ENCODE data around the gene SETD3. TPM values are rescaled to one million over a fixed set of nuclear protein-coding genes. Genes with fewer than 3 reads are reported as not detected.

The SETD3 gene
- total RNA-seq, 6 experiments from 2014 or later, result 24.7 to 42.0 (median 28.8) TPM

DNA sequence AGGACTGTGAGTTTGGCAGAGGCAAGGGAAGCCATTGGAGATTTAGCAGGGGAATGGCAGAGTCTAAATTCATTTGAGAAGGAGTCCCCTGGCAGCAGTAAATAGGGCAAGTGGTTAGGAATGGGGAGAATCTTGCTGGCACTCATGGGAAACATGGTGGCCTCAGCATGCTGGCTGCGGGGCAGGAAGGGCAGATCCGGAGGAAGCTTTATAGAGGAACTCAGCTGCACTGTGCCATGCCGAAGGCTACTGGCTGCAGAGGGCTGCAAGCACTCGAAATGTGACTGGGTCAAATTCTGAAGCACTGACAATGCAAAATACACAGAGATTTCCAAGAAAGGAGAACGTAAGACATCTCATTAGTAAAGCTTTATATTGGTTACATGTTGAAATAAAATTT is 24.4 kb upstream of the SETD3 start:
- ATAC-seq, result no peak
- no peak overlapping the region for H3K4me3 ChIP-seq

DNA sequence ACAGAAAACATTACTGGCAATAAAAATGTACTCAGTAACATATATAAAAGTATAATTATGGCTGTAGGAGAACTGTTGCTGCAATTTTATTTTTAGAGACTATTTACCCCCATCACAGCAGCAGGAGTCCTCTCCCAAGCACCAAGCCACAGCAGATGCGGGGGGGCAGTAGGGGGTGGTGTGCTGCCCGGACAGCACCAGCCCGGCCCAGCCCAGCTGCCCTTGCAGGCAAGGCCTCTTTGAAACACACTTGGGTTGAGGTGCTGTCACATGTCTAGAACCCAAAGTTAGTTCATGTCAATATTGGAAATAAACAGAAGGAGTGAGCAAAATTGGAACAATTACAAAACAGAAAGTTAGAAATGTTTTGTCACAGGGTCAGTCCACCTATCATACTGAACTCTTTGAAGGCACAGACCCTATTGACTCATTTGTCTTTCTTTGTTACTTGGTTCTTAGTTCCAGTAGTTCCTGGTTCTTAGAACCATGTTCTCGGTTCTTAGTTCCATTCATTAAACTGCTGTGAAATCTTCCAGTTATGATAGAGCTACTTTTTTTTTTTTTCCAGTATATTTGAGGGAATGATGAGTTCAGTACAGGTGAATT is 23.3 kb upstream of the SETD3 start:
- ATAC-seq (no peak), DNase-seq (no peak)
- WGBS (ENCODE audit: insufficient coverage, low coverage, low lambda C conversion rate, missing lambda C conversion rate), result 100% methylated on average over 2 of the region's 4 CpGs
- H3K27ac ChIP-seq, result no peak overlapping the region
- no peaks in the 10 kb centered on the region for H3K27me3 ChIP-seq
- peaks cover 4 to 66% (median 27%) of the 10 kb centered on the region in 4 donors for H3K36me3 ChIP-seq
- peaks cover 0 to 6% (median 3%) of the 10 kb centered on the region in 4 donors for H3K4me1 ChIP-seq
- H3K9me3 ChIP-seq, result no peaks in the 10 kb centered on the region
- intact Hi-C loops (cut with DNase I), result no loop called here
- TF ChIP-seq, protein P1, sequence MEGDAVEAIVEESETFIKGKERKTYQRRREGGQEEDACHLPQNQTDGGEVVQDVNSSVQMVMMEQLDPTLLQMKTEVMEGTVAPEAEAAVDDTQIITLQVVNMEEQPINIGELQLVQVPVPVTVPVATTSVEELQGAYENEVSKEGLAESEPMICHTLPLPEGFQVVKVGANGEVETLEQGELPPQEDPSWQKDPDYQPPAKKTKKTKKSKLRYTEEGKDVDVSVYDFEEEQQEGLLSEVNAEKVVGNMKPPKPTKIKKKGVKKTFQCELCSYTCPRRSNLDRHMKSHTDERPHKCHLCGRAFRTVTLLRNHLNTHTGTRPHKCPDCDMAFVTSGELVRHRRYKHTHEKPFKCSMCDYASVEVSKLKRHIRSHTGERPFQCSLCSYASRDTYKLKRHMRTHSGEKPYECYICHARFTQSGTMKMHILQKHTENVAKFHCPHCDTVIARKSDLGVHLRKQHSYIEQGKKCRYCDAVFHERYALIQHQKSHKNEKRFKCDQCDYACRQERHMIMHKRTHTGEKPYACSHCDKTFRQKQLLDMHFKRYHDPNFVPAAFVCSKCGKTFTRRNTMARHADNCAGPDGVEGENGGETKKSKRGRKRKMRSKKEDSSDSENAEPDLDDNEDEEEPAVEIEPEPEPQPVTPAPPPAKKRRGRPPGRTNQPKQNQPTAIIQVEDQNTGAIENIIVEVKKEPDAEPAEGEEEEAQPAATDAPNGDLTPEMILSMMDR (IDR thresholded peaks at IDR 0.05), result no peak
- no peak for TF ChIP-seq POLR2A (IDR thresholded peaks at IDR 0.05)
- no peak overlapping the region for H3K4me3 ChIP-seq

More for the DNA sequence above, 24.4 kb upstream of the SETD3 start:
- Histone ChIP-seq H3K27ac (no peak overlapping the region), H3K27me3 (no peaks in the 10 kb centered on the region), H3K4me1 (peaks cover 0 to 10% (median 3%) of the 10 kb centered on the region in 4 donors), H3K36me3 (peaks cover 4 to 66% (median 27%) of the 10 kb centered on the region in 4 donors), H3K9me3 (no peaks in the 10 kb centered on the region)
- no peak for DNase-seq
- intact Hi-C loops (cut with DNase I), result no loop called here
- 89% methylated on average over 5 of the region's 5 CpGs for WGBS (ENCODE audit: insufficient coverage, low coverage, low lambda C conversion rate, missing lambda C conversion rate)
- TF ChIP-seq POLR2A (IDR thresholded peaks at IDR 0.05), result no peak
- TF ChIP-seq, protein P1 (IDR thresholded peaks at IDR 0.05), result no peak

DNA sequence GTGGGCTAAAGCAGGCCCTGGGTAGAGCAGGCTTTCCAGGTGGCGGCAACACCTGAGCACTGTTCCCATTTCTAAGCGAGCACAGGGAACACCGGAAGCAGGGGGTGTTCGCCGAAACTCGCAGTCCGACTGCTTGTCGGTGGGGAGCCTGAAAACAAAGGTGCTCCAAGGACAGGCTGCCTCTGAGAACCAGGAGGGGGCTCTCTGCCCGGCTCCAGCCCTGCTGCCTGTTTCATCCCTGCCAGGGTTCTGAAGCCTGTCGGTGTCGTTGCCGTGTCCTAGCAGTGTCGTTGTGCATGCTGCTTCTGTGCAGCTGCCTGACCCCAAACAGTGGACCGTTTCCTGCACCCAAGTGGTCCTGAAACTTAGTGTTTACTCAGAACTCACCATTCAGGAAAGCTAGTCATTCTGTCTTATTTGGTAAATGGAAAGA is 22.3 kb upstream of the SETD3 start:
- WGBS (ENCODE audit: insufficient coverage, low coverage, low lambda C conversion rate, missing lambda C conversion rate), result 81% methylated on average over 7 of the region's 14 CpGs
- no peaks in the 10 kb centered on the region for H3K4me1 ChIP-seq
- no peaks in the 10 kb centered on the region for H3K27me3 ChIP-seq
- H3K9me3 ChIP-seq, result no peaks in the 10 kb centered on the region
- DNase-seq (no peak), ATAC-seq (no peak)
- H3K36me3 ChIP-seq, result peaks cover 4 to 72% (median 27%) of the 10 kb centered on the region in 4 donors
- no peak overlapping the region for H3K27ac ChIP-seq
- H3K4me3 ChIP-seq, result no peak overlapping the region
- intact Hi-C loops (cut with DNase I), result no loop called here
- TF ChIP-seq, protein P1 (IDR thresholded peaks at IDR 0.05), result no peak
- TF ChIP-seq POLR2A (IDR thresholded peaks at IDR 0.05), result no peak

DNA sequence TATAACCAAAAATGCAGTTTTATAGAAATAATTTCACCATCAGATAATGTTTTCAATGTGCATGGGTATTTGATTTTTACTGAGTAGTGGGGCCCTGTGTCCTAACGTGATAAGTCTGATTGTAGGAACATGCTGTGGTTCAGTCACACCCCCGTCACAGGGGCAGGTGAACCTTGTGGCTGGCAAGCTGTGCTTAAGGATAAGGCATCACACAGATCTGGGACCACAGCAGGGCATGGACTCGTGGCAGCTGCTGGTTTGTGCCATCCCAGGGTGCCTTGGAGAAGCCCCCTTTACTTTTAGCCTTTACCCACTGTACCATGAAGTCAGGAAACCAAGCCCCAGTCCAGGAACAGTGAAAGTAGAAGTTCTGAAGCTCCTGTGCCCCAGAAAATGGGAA is 17.2 kb upstream of the SETD3 start:
- no peak overlapping the region for H3K27ac ChIP-seq
- H3K4me3 ChIP-seq, result no peak overlapping the region
- no peaks in the 10 kb centered on the region for H3K27me3 ChIP-seq
- 68% methylated on average over 2 of the region's 3 CpGs for WGBS (ENCODE audit: insufficient coverage, low coverage, low lambda C conversion rate, missing lambda C conversion rate)
- H3K36me3 ChIP-seq, result peaks cover 0 to 84% (median 21%) of the 10 kb centered on the region in 4 donors
- TF ChIP-seq, protein P1 (IDR thresholded peaks at IDR 0.05), result no peak
- TF ChIP-seq POLR2A (IDR thresholded peaks at IDR 0.05), result no peak
- DNase-seq (no peak), ATAC-seq (no peak)
- intact Hi-C loops (cut with DNase I), result no loop called here
- no peaks in the 10 kb centered on the region for H3K4me1 ChIP-seq
- no peaks in the 10 kb centered on the region for H3K9me3 ChIP-seq

Measured in right lobe of liver (tissue), 6 donors.